ENCODE results near the gene FARP1. TPM values are rescaled to one million over a fixed set of nuclear protein-coding genes. Genes with fewer than 3 reads are reported as not detected.

FARP1 gene
- total RNA-seq, 1 donor from 2014 or later, result 128 TPM

- Mint-ChIP-seq H3K27me3 (ENCODE audit: low read depth, unreplicated experiment) (no peaks in the 10 kb centered on the region), H3K9me3 (ENCODE audit: unreplicated experiment) (peaks cover 2% of the 10 kb centered on the region), H3K4me3 (ENCODE audit: unreplicated experiment) (no peak overlapping the region), H3K4me1 (ENCODE audit: low read depth, unreplicated experiment) (peaks cover 2% of the 10 kb centered on the region), H3K36me3 (ENCODE audit: low read depth, unreplicated experiment) (peaks cover 38% of the 10 kb centered on the region), H3K27ac (ENCODE audit: unreplicated experiment) (peak overlapping the region; percentile 66)
- peaks cover 28% of the 10 kb centered on the region for H4K20me1 ChIP-seq (ENCODE audit: insufficient read depth, low read length)
- H3K4me1 ChIP-seq (ENCODE audit: insufficient read depth, low read length), result no peaks in the 10 kb centered on the region
- no peaks in the 10 kb centered on the region for H3K27me3 ChIP-seq (ENCODE audit: insufficient read depth, low read length)
- no peak overlapping the region for H3K27ac ChIP-seq (ENCODE audit: low read depth, low read length)
- peaks cover 31% of the 10 kb centered on the region for H3K36me3 ChIP-seq (ENCODE audit: insufficient read depth, low read length)
- FAIRE-seq, result peak; percentile 29
- peaks cover 49% of the 10 kb centered on the region for H3K79me2 ChIP-seq (ENCODE audit: insufficient read depth, low read length)
- no peaks in the 10 kb centered on the region for H3K9me3 ChIP-seq (ENCODE audit: insufficient read depth, low read depth, low read length)
- TF ChIP-seq CTCF (IDR thresholded peaks at IDR 0.05; ENCODE audit: insufficient read depth, low read depth, low read length), result no peak
- TF ChIP-seq EZH2 (IDR thresholded peaks at IDR 0.05; ENCODE audit: insufficient read depth, low read length), result no peak
- no peak overlapping the region for H3K9ac ChIP-seq (ENCODE audit: low read length)
- H3K4me2 ChIP-seq (ENCODE audit: low read length), result no peak overlapping the region
- no peak overlapping the region for H2AFZ ChIP-seq (ENCODE audit: low read depth, low read length)
- DNase-seq (ENCODE audit: low read depth), result no peak
- H3K4me3 ChIP-seq (ENCODE audit: insufficient read depth, low read depth, low read length), result no peak overlapping the region
These were observed 324.5 kb downstream of the FARP1 start for GRCh38 chr13:98467263-98467985.

GRCh38 chr13:98468361-98468760 is 325.5 kb downstream of the FARP1 start:
- peaks cover 25% of the 10 kb centered on the region for H3K36me3 ChIP-seq (ENCODE audit: insufficient read depth, low read length)
- no peak for FAIRE-seq

More at GRCh38 chr13:98468361-98468760, 325.5 kb downstream of the FARP1 start:
- Mint-ChIP-seq H3K9me3 (ENCODE audit: unreplicated experiment) (no peaks in the 10 kb centered on the region), H3K27me3 (ENCODE audit: low read depth, unreplicated experiment) (no peaks in the 10 kb centered on the region), H3K4me3 (ENCODE audit: unreplicated experiment) (no peak overlapping the region), H3K36me3 (ENCODE audit: low read depth, unreplicated experiment) (peaks cover 35% of the 10 kb centered on the region), H3K4me1 (ENCODE audit: low read depth, unreplicated experiment) (peaks cover 3% of the 10 kb centered on the region), H3K27ac (ENCODE audit: unreplicated experiment) (no peak overlapping the region)
- peaks cover 18% of the 10 kb centered on the region for H4K20me1 ChIP-seq (ENCODE audit: insufficient read depth, low read length)
- no peak overlapping the region for H2AFZ ChIP-seq (ENCODE audit: low read depth, low read length)
- no peaks in the 10 kb centered on the region for H3K27me3 ChIP-seq (ENCODE audit: insufficient read depth, low read length)
- H3K79me2 ChIP-seq (ENCODE audit: insufficient read depth, low read length), result peaks cover 44% of the 10 kb centered on the region
- no peak overlapping the region for H3K4me2 ChIP-seq (ENCODE audit: low read length)
- no peaks in the 10 kb centered on the region for H3K4me1 ChIP-seq (ENCODE audit: insufficient read depth, low read length)
- H3K9ac ChIP-seq (ENCODE audit: low read length), result no peak overlapping the region
- DNase-seq (ENCODE audit: low read depth), result no peak
- H3K4me3 ChIP-seq (ENCODE audit: insufficient read depth, low read depth, low read length), result no peak overlapping the region
- TF ChIP-seq CTCF (IDR thresholded peaks at IDR 0.05; ENCODE audit: insufficient read depth, low read depth, low read length) (no peak), EZH2 (IDR thresholded peaks at IDR 0.05; ENCODE audit: insufficient read depth, low read length) (no peak)
- H3K9me3 ChIP-seq (ENCODE audit: insufficient read depth, low read depth, low read length), result no peaks in the 10 kb centered on the region
- no peak overlapping the region for H3K27ac ChIP-seq (ENCODE audit: low read depth, low read length)

All from astrocyte (in vitro differentiated cells and primary cell).